Lung microvascular endothelial cell (primary cell): ENCODE data around the gene PLCH1. TPM values are rescaled to one million over a fixed set of nuclear protein-coding genes. Genes with fewer than 3 reads are reported as not detected.

Experiments
- DNase-seq, 2 donors: peaks; one replicate each; pipeline versions ENCODE4 v3.0.0 to v3.0.0-alpha.2; 2010; ENCODE audit warnings: low read depth in 2 of 2
- total RNA-seq: library from RNA; depleted of rRNA; stranded (reverse); fragments of >200 nt; gene quantifications from 2 replicates; pipeline ENCODE4 v1.2.1, GENCODE V29; 2014

The PLCH1 gene
- total RNA-seq, 1 donor from 2014 or later = not detected

DNA sequence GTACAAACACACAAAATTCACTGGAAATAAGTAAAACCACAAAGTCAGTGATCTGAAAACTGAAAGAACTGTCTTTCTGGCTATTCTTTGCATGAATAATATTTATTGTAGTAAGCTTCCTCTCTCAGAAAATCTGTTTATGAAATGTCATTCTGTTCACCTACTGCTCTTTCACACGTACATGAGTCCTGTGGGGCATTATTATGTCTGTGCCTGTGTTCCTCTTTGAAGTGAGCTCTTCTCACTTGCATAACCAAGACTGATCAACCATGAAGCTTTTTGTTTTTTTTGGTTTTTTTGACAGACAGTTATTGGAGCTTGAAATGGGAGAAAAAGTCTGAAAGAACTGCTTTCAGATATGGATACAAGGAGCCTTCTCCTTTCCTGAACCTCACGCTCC lies 195.8 kb downstream of the PLCH1 start:
- DNase-seq = no peak

DNA sequence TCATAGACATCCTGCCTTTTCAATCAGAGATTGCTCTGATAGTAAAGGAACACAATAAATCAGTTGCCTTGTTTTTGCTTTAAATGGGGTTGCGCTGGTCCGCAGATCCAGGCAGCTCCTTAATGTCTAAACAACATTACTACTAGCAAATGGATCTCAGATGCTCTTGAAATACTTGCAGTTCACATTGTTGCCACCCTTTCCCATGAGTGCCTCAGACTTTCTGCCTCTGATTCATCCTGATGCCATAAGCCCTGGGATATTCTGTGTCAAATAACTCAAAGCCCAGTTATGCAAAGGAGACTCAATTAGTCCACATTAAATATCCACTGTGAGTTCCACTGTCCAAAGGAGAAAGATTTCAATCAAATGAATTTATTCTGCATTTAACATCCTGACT lies 196.7 kb downstream of the PLCH1 start:
- no peak for DNase-seq

- no peak for DNase-seq
These were observed 209.8 kb downstream of the PLCH1 start for GRCh38 chr3:155535098-155535497.

DNA sequence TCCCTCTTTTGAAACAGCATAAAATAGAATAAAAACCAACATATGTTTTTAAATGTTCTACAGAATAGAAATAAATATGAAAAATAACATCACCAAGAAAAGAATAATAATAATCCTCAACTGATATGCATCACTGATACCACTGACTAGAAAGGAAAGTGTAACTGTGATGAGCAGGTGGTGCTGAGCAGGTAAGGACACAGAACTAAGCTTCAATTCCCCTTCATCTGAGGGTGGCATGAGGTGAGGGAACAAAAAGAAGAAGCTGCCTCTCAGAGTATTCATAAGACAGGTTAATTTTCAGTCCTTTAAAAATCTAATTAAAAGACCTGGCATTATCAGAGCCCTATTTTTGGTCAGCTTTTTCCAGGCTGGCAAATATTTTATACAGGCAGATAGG lies 216.3 kb downstream of the PLCH1 start:
- DNase-seq = no peak

- no peak for DNase-seq
These were observed 219.5 kb downstream of the PLCH1 start for GRCh38 chr3:155525324-155525833.

DNA sequence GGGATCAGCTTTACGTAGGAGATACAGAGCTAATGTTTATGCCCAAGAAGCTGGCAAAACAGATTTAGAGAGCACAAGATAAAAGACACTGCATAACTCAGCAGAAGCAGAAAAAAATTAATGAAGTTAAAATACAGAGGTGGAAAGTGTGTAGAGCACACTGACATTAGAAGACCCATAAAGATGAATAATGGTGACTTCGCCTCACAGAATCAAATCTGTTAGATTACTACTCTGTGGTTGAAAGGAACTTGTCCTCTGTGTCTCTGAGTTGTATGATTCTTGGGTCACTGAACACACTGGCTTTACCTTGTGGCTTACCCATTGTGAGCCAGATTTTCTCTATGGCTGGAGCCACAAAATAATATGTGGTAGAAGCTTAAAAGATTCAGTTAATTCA lies 224.4 kb downstream of the PLCH1 start:
- no peak for DNase-seq

- DNase-seq = no peak
These were observed 225.8 kb downstream of the PLCH1 start for GRCh38 chr3:155519078-155519477.

- DNase-seq = no peak
These were observed 227.0 kb downstream of the PLCH1 start for GRCh38 chr3:155517903-155518302.

DNA sequence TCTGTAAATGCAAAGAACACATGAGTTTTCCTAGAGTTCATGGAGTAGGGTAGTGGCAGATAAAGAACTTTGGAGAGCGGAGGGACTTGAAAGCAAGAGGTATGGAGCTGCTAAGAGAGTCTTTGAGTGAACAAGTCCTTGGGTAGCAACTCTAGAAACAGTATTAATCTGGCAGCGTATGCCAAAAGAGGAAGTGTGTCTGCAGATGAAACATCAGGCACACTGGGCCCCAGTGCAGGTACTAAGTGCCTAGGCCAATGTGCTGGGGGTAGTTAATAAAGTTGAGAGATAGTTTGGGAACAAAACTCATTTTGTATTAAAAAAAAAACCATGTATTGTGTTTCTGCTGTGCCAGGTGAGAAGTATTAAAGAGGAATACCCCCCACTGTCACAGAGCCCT lies 228.4 kb downstream of the PLCH1 start:
- no peak for DNase-seq

DNA sequence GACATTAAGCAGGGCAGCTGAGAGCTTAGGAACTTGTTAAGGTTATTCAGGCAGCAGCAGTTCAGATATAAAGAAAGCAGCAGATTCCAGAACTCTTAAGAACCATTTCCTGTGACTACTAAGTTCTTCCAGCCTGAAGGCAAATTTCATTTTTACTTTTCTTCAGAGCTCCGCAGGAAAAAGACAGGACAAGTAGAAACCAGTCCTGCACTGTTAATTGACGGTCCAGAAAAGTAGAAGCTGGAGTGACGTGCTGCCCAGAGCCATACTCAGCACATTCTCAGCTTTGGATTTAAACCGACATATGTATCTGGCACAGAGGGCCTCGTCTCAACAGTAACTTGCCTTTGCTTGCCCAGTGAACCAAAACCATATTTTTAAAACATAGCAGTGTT lies 232.0 kb downstream of the PLCH1 start:
- DNase-seq = no peak

GRCh38 chr3:155512175-155512866 lies 232.6 kb downstream of the PLCH1 start:
- no peak for DNase-seq

DNA sequence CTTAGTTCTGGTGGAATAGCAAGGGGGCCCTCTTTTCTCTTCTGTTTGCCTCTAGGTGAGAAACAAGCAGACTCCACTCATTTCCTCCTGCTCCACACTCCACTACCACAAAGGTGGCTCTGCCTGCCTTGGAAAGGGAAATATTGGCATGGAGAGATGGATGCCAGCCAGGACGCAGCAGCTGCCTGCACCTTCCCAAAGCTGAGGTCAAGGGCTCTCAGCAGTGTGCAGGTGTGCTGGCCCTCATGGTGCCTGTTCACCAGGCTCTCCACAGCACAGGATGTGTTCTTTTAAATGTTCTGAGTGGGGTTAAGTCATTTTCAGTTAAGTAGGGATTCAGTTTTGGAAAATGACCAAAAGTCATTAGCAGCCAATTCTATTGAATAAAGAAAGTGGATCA lies 240.2 kb downstream of the PLCH1 start:
- DNase-seq = no peak

DNA sequence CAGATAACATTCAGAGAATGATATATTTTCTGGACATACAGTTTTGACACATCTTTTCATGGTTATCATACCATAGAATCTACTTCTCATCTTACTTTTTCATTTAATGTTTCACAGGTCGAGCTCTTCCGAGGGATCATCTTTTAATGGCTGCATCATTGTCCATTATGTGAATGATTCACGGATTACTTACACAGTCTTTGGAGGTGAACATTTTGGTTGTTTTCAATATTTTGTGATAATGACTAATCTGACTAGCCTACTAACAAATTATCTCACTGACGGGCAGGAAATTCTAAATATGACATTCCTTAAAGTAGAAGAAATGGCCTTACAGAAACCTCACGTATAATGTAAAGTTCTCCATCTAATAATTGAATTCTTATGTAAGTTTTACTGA lies 242.2 kb downstream of the PLCH1 start:
- no peak for DNase-seq

- DNase-seq = no peak
These were observed 244.6 kb downstream of the PLCH1 start for GRCh38 chr3:155500194-155500818.

DNA sequence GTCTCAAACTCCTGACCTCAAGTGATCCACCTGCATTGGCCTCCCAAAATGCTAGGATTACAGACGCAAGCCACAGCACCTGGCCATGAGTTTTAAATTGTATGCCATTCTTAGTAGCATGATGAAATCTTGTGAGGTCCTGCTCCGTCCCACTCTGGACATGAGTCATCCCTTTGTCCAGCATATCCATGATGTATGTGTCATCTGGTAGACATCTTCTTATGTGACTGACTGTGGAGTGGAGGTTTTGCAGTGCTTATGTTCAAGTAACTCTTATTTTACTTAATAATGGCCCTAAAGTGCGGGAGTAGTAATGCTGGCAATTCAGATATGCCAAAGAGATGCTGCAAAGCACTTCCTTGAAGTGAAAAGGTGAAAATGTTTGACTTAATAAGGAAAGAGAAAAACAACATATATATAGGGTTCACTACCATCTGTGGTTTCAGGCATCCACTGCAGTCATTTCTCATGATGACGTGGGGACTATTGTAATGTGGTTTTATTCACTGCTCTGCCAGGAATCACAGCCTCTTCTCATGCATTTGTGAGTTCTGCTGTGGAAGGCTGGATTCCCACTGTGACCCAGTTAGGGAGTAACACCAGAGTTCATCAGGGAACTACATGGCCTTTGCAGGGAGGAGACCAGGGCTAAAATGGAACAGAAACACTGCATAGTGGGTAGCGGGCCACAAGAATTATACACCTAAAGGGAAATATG lies 246.8 kb downstream of the PLCH1 start:
- DNase-seq = no peak

- DNase-seq = no peak
These were observed 248.7 kb downstream of the PLCH1 start for GRCh38 chr3:155496206-155496605.

GRCh38 chr3:155495387-155495786 lies 249.5 kb downstream of the PLCH1 start:
- no peak for DNase-seq

GRCh38 chr3:155494332-155494731 lies 250.5 kb downstream of the PLCH1 start:
- no peak for DNase-seq

DNA sequence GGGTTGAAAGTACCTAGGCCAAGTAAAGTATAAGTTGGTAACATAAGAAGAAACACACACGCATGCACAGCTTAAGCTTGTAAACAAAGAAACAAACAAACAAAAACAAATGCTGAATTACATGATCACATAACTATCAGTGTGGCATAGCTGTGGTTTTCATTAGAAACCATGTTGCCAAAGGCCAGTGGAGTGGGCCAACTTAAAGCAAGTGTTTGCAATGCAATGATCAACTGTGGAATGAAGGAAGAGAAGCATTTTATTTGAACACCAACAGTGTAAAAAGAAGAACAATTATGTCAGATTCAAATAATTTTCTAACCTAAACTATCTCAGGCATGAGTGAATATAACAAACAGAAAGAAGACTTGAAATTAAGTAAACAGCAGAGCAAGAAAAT lies 252.0 kb downstream of the PLCH1 start:
- no peak for DNase-seq

- DNase-seq = no peak
These were observed 253.2 kb downstream of the PLCH1 start for GRCh38 chr3:155491696-155492095.

GRCh38 chr3:155488671-155489070 lies 256.2 kb downstream of the PLCH1 start:
- no peak for DNase-seq

DNA sequence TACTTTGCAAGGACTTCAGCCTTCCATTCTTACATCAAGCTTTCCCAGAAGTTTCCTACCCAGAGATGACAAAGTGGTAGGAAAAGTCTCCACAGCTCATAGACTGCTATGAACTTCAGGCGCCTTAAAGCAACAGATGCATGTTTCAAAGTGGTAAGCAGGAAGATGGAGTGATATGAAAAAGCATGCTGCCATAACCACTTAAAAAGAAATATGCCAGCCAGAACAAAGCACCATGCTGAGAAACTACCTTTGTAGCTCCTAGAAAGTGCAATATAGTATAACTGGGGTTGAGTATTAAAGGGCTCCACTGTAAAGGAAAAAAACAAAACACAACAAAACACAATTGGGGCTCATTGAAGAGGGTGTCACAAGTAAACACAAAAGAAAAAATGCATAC lies 259.0 kb downstream of the PLCH1 start:
- no peak for DNase-seq

GRCh38 chr3:155481591-155481990 lies 263.3 kb downstream of the PLCH1 start:
- no peak for DNase-seq
